Endothelial cell of umbilical vein (primary cell): Measurements from ENCODE around the gene ZFYVE9. TPM values are rescaled to one million over a fixed set of nuclear protein-coding genes. Genes with fewer than 3 reads are reported as not detected.

Experiments
- BruUV-seq: library from RNA; stranded (reverse); fragments of 400-500 nt; replicated peaks from 2 replicates; lab custom pipeline; 2021; lab: Mats Ljungman, UMichigan
- CTCF ChIA-PET: fragments of 300-600, 350-600 bp; sonication (Branson Sonifier 250); formaldehyde crosslinking; loops from one replicate; lab custom pipeline; 2021; ENCODE audit warnings: antibody characterized with exemption, inconsistent platforms; lab: Charles Lee
- POLR2A ChIA-PET: fragments of 300-600, 350-600 bp; sonication (Branson Sonifier 250); formaldehyde crosslinking; loops from one replicate; lab custom pipeline; 2021; ENCODE audit warnings: antibody characterized with exemption, inconsistent platforms; lab: Charles Lee
- DNase-seq: peaks from one replicate; pipeline ENCODE4 v3.0.0-alpha.2; 2011; ENCODE audit warnings: low read depth, low spot score
- FAIRE-seq: peaks from 2 replicates; lab custom pipeline; 2011; peaks lifted over from hg19 to GRCh38; lab: Jason Lieb, UNC
- H2AFZ ChIP-seq: 2 replicates; pipeline ENCODE4 v1.6.0; 2012; ENCODE audit warnings: low read depth, low read length, control low read depth, inconsistent platforms
- H3K27ac ChIP-seq: 2 replicates; pipeline ENCODE4 v1.5.1; 2011; ENCODE audit warnings: low read depth, mild to moderate bottlenecking, control low read depth, low read length, moderate library complexity; ENCODE audit not compliant: insufficient read depth
- H3K27me3 ChIP-seq, 2 experiments: 2 replicates each; pipeline versions ENCODE4 v1.6.0 to v1.6.1; 2011; ENCODE audit warnings: low read length in 2 of 2, mixed read lengths in 1 of 2; ENCODE audit not compliant: control insufficient read depth in 2 of 2, insufficient read depth in 2 of 2
- H3K36me3 ChIP-seq, 2 experiments: 2 replicates in 1 of 2; 3 replicates in 1 of 2; pipeline ENCODE4 v1.5.1; 2011; ENCODE audit warnings: low read length in 2 of 2, mild to moderate bottlenecking in 1 of 2, moderate library complexity in 1 of 2; ENCODE audit not compliant: control insufficient read depth in 2 of 2, insufficient read depth in 2 of 2; ENCODE audit errors: extremely low read depth in 1 of 2
- H3K4me1 ChIP-seq: 3 replicates; pipeline ENCODE4 v1.5.1; 2011; ENCODE audit warnings: mild to moderate bottlenecking, low read length; ENCODE audit not compliant: control insufficient read depth, insufficient read depth; ENCODE audit errors: extremely low read depth
- H3K4me2 ChIP-seq: 2 replicates; pipeline ENCODE4 v1.6.1; 2011; ENCODE audit warnings: low read length, control low read depth, mixed read lengths; ENCODE audit not compliant: insufficient read depth
- H3K4me3 ChIP-seq, 3 experiments: fragments of 200-600 bp in 1 of 3; sonication (generic), shearing (Covaris generic) in 1 of 3; replicated peaks in 1 of 3; 2 replicates each; pipeline ENCODE4 v1.5.1; 2011 to 2016; ENCODE audit warnings: control low read depth in 3 of 3, low read length in 3 of 3, mild to moderate bottlenecking in 2 of 3, inconsistent platforms in 1 of 3, low read depth in 1 of 3, moderate library complexity in 1 of 3; ENCODE audit not compliant: insufficient read depth in 1 of 3
- H3K79me2 ChIP-seq: 2 replicates; pipeline ENCODE4 v1.6.0; 2012; ENCODE audit warnings: low read length, inconsistent platforms; ENCODE audit not compliant: control insufficient read depth, insufficient read depth
- H3K9ac ChIP-seq: replicated peaks from 2 replicates; pipeline ENCODE3; 2011; ENCODE audit warnings: low read length, control low read depth; ENCODE audit not compliant: insufficient read depth; ENCODE audit errors: extremely low read depth
- H3K9me1 ChIP-seq: replicated peaks from 3 replicates; pipeline ENCODE4 v1.6.0; 2011; ENCODE audit warnings: mild to moderate bottlenecking, low read length; ENCODE audit not compliant: control insufficient read depth, insufficient read depth; ENCODE audit errors: extremely low read depth
- H3K9me3 ChIP-seq: replicated peaks from 2 replicates; pipeline ENCODE4 v1.5.1; 2012; ENCODE audit warnings: low read length, inconsistent platforms; ENCODE audit not compliant: control insufficient read depth, insufficient read depth
- H4K20me1 ChIP-seq: replicated peaks from 2 replicates; pipeline ENCODE3; 2011; ENCODE audit warnings: mild to moderate bottlenecking, low read length; ENCODE audit not compliant: control insufficient read depth, insufficient read depth; ENCODE audit errors: extremely low read depth
- CTCF ChIP-seq, 2 donors: IDR thresholded peaks; 1 replicate in 1 of 2; 2 replicates in 1 of 2; pipeline ENCODE4 v1.5.1; 2011; ENCODE audit warnings: low read length in 2 of 2, mild to moderate bottlenecking in 2 of 2, moderate library complexity in 2 of 2, control low read depth in 1 of 2, inconsistent platforms in 1 of 2, low read depth in 1 of 2; ENCODE audit not compliant: insufficient read depth in 1 of 2; ENCODE audit errors: extremely low read depth in 1 of 2
- EZH2 ChIP-seq: IDR thresholded peaks from 2 replicates; pipeline ENCODE4 v1.6.1; 2012; ENCODE audit warnings: borderline replicate concordance, low read depth, mild to moderate bottlenecking, moderate library complexity, low read length, inconsistent platforms; ENCODE audit not compliant: severe bottlenecking
- FOS ChIP-seq: IDR thresholded peaks from 2 replicates; pipeline ENCODE4 v1.6.1; 2011; ENCODE audit warnings: mild to moderate bottlenecking, low read length, moderate library complexity, borderline replicate concordance; ENCODE audit not compliant: insufficient read depth
- GATA2 ChIP-seq: IDR thresholded peaks from 2 replicates; pipeline ENCODE4 v1.7.0; 2011; ENCODE audit warnings: low read depth, mild to moderate bottlenecking, moderate library complexity, mixed read lengths, low read length; ENCODE audit not compliant: insufficient read length, insufficient read depth
- JUN ChIP-seq: IDR thresholded peaks from 2 replicates; pipeline ENCODE4 v1.6.1; 2011; ENCODE audit warnings: borderline replicate concordance, low read depth; ENCODE audit not compliant: insufficient read length, insufficient read depth
- MAX ChIP-seq: IDR thresholded peaks from 2 replicates; pipeline ENCODE4 v1.6.1; 2011; ENCODE audit not compliant: insufficient read depth, insufficient read length
- MYC ChIP-seq: IDR thresholded peaks from one replicate; pipeline ENCODE4 v1.6.1; 2011; ENCODE audit warnings: mild to moderate bottlenecking, low read depth, low read length
- POLR2A ChIP-seq: IDR thresholded peaks from 2 replicates; pipeline ENCODE4 v1.6.1; 2012; ENCODE audit warnings: low read depth, mild to moderate bottlenecking, control low read depth, low read length
- POLR2AphosphoS5 ChIP-seq: IDR thresholded peaks from 2 replicates; pipeline ENCODE4 v1.6.1; 2012; ENCODE audit warnings: low read depth, mild to moderate bottlenecking, control low read depth, low read length, moderate library complexity; ENCODE audit not compliant: insufficient read depth
- dilution Hi-C: fragments of 300-500 bp; cut with MboI; formaldehyde crosslinking; loops from one replicate; pipeline ENCODE4 v1.15.0; 2019; ENCODE audit warnings: low sequenced_read_pairs; ENCODE audit not compliant: extremely low pct_ligation_motif_present
- intact Hi-C: fragments of 100-400 bp; cut with micrococcal nuclease; formaldehyde crosslinking; loops from one replicate; pipeline ENCODE4 v1.10.0; 2022
- polyA plus RNA-seq, 4 experiments: library from polyadenylated mRNA; depleted of rRNA in 3 of 4; stranded (reverse) in 3 of 4; unstranded in 1 of 4; fragments of >200 nt; gene quantifications; 2 replicates each; pipeline versions ENCODE4 v1.2.1 to v1.2.3, GENCODE V29; 2011 to 2012; ENCODE audit warnings: missing spikeins in 1 of 4
- total RNA-seq: library from RNA; stranded (reverse); gene quantifications from 2 replicates; pipeline ENCODE4 v1.2.3, GENCODE V29; 2021

Gene ZFYVE9
- total and polyA plus RNA-seq, 2 donors (not counting 3 experiments of a cell fraction or from before 2014, with no cell fraction given) = 4.1 to 16.8 TPM

GRCh38 chr1:52352690-52353089, 210.8 kb downstream of the ZFYVE9 start:
- no peak for TF ChIP-seq MYC
- TF ChIP-seq EZH2 = no peak
- no peak for TF ChIP-seq FOS
- TF ChIP-seq CTCF (IDR thresholded peaks at IDR 0.05; ENCODE audit: extremely low read depth in 1 of 2, insufficient read depth in 1 of 2, low read depth in 1 of 2, low read length in 2 of 2) = no peak
- TF ChIP-seq POLR2A = no peak
- no peak for TF ChIP-seq JUN
- no peak for TF ChIP-seq GATA2
- no peak for TF ChIP-seq POLR2AphosphoS5
- TF ChIP-seq MAX = no peak
- dilution Hi-C loops (no loop called here), intact Hi-C loops (no loop called here)
- H4K20me1 ChIP-seq = no peaks in the 10 kb centered on the region
- no peak overlapping the region for H3K4me2 ChIP-seq
- H3K9ac ChIP-seq = no peak overlapping the region
- no peak overlapping the region for H3K27ac ChIP-seq
- DNase-seq (no peak), FAIRE-seq (no peak)
- CTCF ChIA-PET = no interaction called here
- POLR2A ChIA-PET = no interaction called here
- BruUV-seq = TSS peak; percentile 20
- H3K36me3 ChIP-seq = peaks cover 32 to 49% of the 10 kb centered on the region in 2 experiments
- no peaks in the 10 kb centered on the region for H3K4me1 ChIP-seq
- no peaks in the 10 kb centered on the region for H3K9me1 ChIP-seq
- H2AFZ ChIP-seq = no peak overlapping the region
- no peak overlapping the region for H3K4me3 ChIP-seq
- H3K79me2 ChIP-seq = no peaks in the 10 kb centered on the region
- H3K9me3 ChIP-seq = no peaks in the 10 kb centered on the region
- H3K27me3 ChIP-seq = no peaks in the 10 kb centered on the region
